H1 (cell line): Measurements from ENCODE around the gene ODAD3. TPM values are rescaled to one million over a fixed set of nuclear protein-coding genes. Genes with fewer than 3 reads are reported as not detected.

Experiments
- CBX5 ChIP-seq: fragments of 300-800, 300-1000 bp; sonication (generic); IDR thresholded peaks from 2 replicates; pipeline ENCODE4 v1.7.1; 2016; ENCODE audit warnings: antibody characterized with exemption, low read length, low read depth
- EZH2 ChIP-seq: fragments of 200-600 bp; sonication (generic); IDR thresholded peaks from 2 replicates; pipeline ENCODE4 v1.7.1; 2012; ENCODE audit warnings: low read depth, mild to moderate bottlenecking, moderate library complexity, low read length, inconsistent platforms; ENCODE audit not compliant: severe bottlenecking
- polyA plus RNA-seq, 7 experiments: library from polyadenylated mRNA; depleted of rRNA in 3 of 7; stranded (reverse) in 5 of 7; unstranded in 2 of 7; fragments of >200 nt in 5 of 7; fragments of 200-250 nt in 2 of 7; gene quantifications; 1 replicate in 5 of 7; 2 replicates in 1 of 7; 4 replicates in 1 of 7; pipeline versions ENCODE4 v1.2.1 to v1.2.3, GENCODE V29; 2011 to 2013; ENCODE audit warnings: missing spikeins in 2 of 7, mixed read lengths in 2 of 7
- total RNA-seq: library from RNA; stranded (reverse); fragmentation: NEBNext Ultra II Directional; extraction: Animal tissue kit (Norgen Biotek cat#: 25700); gene quantifications from 2 replicates; pipeline ENCODE4 v1.2.1, GENCODE V29; 2021

The ODAD3 gene
- total and polyA plus RNA-seq, 2 of the 8 experiments (the other 6 are each of a cell fraction or from before 2014, with no cell fraction given), result 2.1 to 2.2 TPM

DNA sequence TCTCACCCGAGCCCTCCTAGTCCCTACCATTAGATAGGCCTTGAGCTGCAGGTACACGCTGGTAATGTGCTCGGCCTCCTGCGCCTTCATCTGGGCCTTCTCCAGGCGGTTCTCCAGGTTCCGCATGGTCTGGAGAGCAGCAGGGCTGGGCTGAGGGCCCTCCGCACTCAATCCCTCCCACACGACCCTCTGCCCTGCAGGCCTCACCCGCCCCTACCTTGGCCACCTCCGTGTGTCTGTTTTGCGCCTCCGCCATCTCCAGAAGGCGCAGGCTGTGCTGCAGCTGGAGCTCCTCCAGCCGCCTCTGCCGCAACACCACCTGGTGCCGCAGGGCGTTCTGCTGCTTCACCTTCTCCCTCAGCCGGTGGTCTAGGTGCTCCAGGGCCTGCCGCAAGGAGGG is 8.3 kb downstream of the ODAD3 start (continued):
- TF ChIP-seq CBX5 (no peak), EZH2 (no peak)
- TF ChIP-seq, all 59 proteins: peak for 0
